ENCODE measurements around the gene PIAS1. TPM values are rescaled to one million over a fixed set of nuclear protein-coding genes. Genes with fewer than 3 reads are reported as not detected.
"Not testable (repeated sequence)": the region's sequence is repeated elsewhere in the genome, so short reads cannot be mapped to it uniquely, and the experiment has no call there.

Gene PIAS1
- polyA plus RNA-seq, 2 of the 4 experiments (the other 2 are of a cell fraction), result 23.2 to 49.5 TPM

GRCh38 chr15:68057034-68057433 is 2.9 kb downstream of the PIAS1 start:
- Histone ChIP-seq H3K4me2 (peak overlapping the region; percentile 88; the same call in 2 of the 3 replicates), H3K4me1 (peaks cover 31% of the 10 kb centered on the region), H3K4me3 (no peak overlapping the region), H3K9me3 (no peaks in the 10 kb centered on the region), H3K27ac (no peak overlapping the region)
- ChIA-PET CTCF (interaction anchor here (1.0 to 3.4 kb wide), 2 partner anchors 194 to 196 kb away, joined by 3 to 22 read pairs; no protein-coding TSS in a partner anchor), POLR2A (no interaction called here)
- TF ChIP-seq SMC3 (IDR thresholded peaks at IDR 0.05) (no peak), FOSL2 (IDR thresholded peaks at IDR 0.05) (no peak), FOSL2 (CRISPR knock-in tag; IDR thresholded peaks at IDR 0.05) (0 out of 2 replicates have a peak, but pooled peaks have one; percentile 7)
- DNase-seq (ENCODE audit: low read depth in 1 of 2, low spot score in 1 of 2) (no peak), FAIRE-seq (no peak), ATAC-seq (no peak)

- DNase-seq (ENCODE audit: low read depth in 1 of 2, low spot score in 1 of 2), result no peak
- no peak overlapping the region for H3K27ac ChIP-seq
- CTCF ChIA-PET, result interaction anchor here (1.0 to 3.4 kb wide), 4 partner anchors 97 to 222 kb away, joined by 3 to 22 read pairs (median 6); no protein-coding TSS in a partner anchor
- no peak overlapping the region for H3K4me2 ChIP-seq
- H3K4me3 ChIP-seq, result no peak overlapping the region
- H3K9me3 ChIP-seq, result no peaks in the 10 kb centered on the region
- no peak for ATAC-seq
- POLR2A ChIA-PET, result no interaction called here
- peaks cover 33% of the 10 kb centered on the region for H3K4me1 ChIP-seq
- FAIRE-seq, result no peak
- 91% methylated on average over 6 of the region's 6 CpGs for WGBS (ENCODE audit: missing lambda C conversion rate)
- TF ChIP-seq EP300 (IDR thresholded peaks at IDR 0.05) (no peak), CTCF (IDR thresholded peaks at IDR 0.05) (no peak), TFCP2L1 (CRISPR knock-in tag; IDR thresholded peaks at IDR 0.05) (no peak)
Observed at GRCh38 chr15:68057758-68058157, 3.6 kb downstream of the PIAS1 start.

- H3K27ac ChIP-seq; H3K9me3 ChIP-seq; FAIRE-seq; DNase-seq (ENCODE audit: low read depth in 1 of 2, low spot score in 1 of 2); ATAC-seq; H3K4me2 ChIP-seq; H3K4me3 ChIP-seq: not testable (repeated sequence)
- ChIA-PET CTCF (interaction anchor here (0.9 to 3.4 kb wide), 4 partner anchors 8 to 223 kb away, joined by 3 to 22 read pairs (median 6); no protein-coding TSS in a partner anchor), POLR2A (interaction anchor here (0.7 to 1.1 kb wide), 2 partner anchors 110 to 127 kb away, joined by 4 to 8 read pairs; no protein-coding TSS in a partner anchor)
- H3K4me1 ChIP-seq, result peaks cover 33% of the 10 kb centered on the region
- 97% methylated on average over 21 of the region's 21 CpGs for whole genome bisulfite sequencing (ENCODE audit: missing lambda C conversion rate)
Observed at GRCh38 chr15:68058970-68059369, 4.9 kb downstream of the PIAS1 start.

GRCh38 chr15:68059630-68060029 is 5.5 kb downstream of the PIAS1 start:
- TF ChIP-seq CTCF (IDR thresholded peaks at IDR 0.05), result no peak
- Histone ChIP-seq H3K27ac (no peak overlapping the region), H3K4me3 (no peak overlapping the region), H3K4me2 (no peak overlapping the region), H3K9me3 (no peaks in the 10 kb centered on the region), H3K4me1 (peaks cover 33% of the 10 kb centered on the region)
- 92% methylated on average over 6 of the region's 6 CpGs for WGBS (ENCODE audit: missing lambda C conversion rate)
- ChIA-PET CTCF (interaction anchor here (1.5 to 2.6 kb wide), 2 partner anchors 95 to 196 kb away, joined by 6 to 10 read pairs; no protein-coding TSS in a partner anchor), POLR2A (interaction anchor here (1.1 kb wide), 1 partner anchor 110 kb away, joined by 8 read pairs; no protein-coding TSS in a partner anchor)
- DNase-seq (ENCODE audit: low read depth in 1 of 2, low spot score in 1 of 2) (no peak), ATAC-seq (no peak), FAIRE-seq (no peak)

GRCh38 chr15:68061171-68061570 is 7.1 kb downstream of the PIAS1 start:
- CTCF ChIA-PET, result interaction anchor here (1.0 to 2.1 kb wide), 3 partner anchors 15 to 198 kb away, joined by 3 to 6 read pairs (median 6); no protein-coding TSS in a partner anchor
- H3K4me1 ChIP-seq, result peaks cover 27% of the 10 kb centered on the region
- POLR2A ChIA-PET, result no interaction called here
- TF ChIP-seq HEYL (CRISPR knock-in tag; IDR thresholded peaks at IDR 0.05) (no peak), MAFK (IDR thresholded peaks at IDR 0.05; ENCODE audit: partially characterized antibody) (no peak), HDAC2 (IDR thresholded peaks at IDR 0.05) (no peak), EHF (CRISPR knock-in tag; IDR thresholded peaks at IDR 0.05) (no peak), FOSB (CRISPR knock-in tag; IDR thresholded peaks at IDR 0.05) (no peak), NFE2L2 (conservative IDR thresholded peaks at IDR 0.05; ENCODE audit: low read length) (no peak), POLR2AphosphoS2 (conservative IDR thresholded peaks at IDR 0.05; ENCODE audit: low read length) (no peak), EP300 (IDR thresholded peaks at IDR 0.05) (no peak), ESRRA (IDR thresholded peaks at IDR 0.05; ENCODE audit: borderline replicate concordance, low read length) (no peak)
- no peak overlapping the region for H3K4me2 ChIP-seq
- DNase-seq (ENCODE audit: low read depth in 1 of 2, low spot score in 1 of 2) (no peak), ATAC-seq (no peak), FAIRE-seq (no peak)
- 75% methylated on average over 2 of the region's 2 CpGs for WGBS (ENCODE audit: missing lambda C conversion rate)
- no peak overlapping the region for H3K4me3 ChIP-seq
- no peak overlapping the region for H3K27ac ChIP-seq
- no peaks in the 10 kb centered on the region for H3K9me3 ChIP-seq
